WTC11 (cell line): Measurements from ENCODE around the gene TMEM50A. TPM values are rescaled to one million over a fixed set of nuclear protein-coding genes. Genes with fewer than 3 reads are reported as not detected.
"Not testable (repeated sequence)": the region's sequence is repeated elsewhere in the genome, so short reads cannot be mapped to it uniquely, and the experiment has no call there.

ENCODE experiments used
- ATAC-seq: fragments of 200-7000 bp; cut with Tn5 transposase; 2 replicates; pipeline ENCODE4 v1.10.0; 2021; ENCODE audit warnings: mild to moderate bottlenecking, moderate library complexity
- CTCF ChIA-PET: fragments of 300-600 bp; sonication (Branson Sonifier 250); formaldehyde crosslinking; loops from one replicate; lab custom pipeline; 2021; ENCODE audit warnings: antibody characterized with exemption; lab: Charles Lee
- POLR2A ChIA-PET: fragments of 350-600 bp; sonication (Branson Sonifier 250); formaldehyde crosslinking; loops from one replicate; lab custom pipeline; 2021; ENCODE audit warnings: antibody characterized with exemption; lab: Charles Lee
- DNase-seq: peaks from one replicate; pipeline ENCODE4 v3.0.0; 2021; ENCODE audit warnings: low spot score
- H3K27ac Mint-ChIP-seq: 2 replicates; pipeline ENCODE4 v1.8.0; 2021; ENCODE audit warnings: mixed read lengths
- H3K27me3 Mint-ChIP-seq: 2 replicates; pipeline ENCODE4 v1.8.0; 2021; ENCODE audit warnings: low read depth, mild to moderate bottlenecking, moderate library complexity, mixed read lengths
- H3K36me3 Mint-ChIP-seq: 2 replicates; pipeline ENCODE4 v1.8.0; 2021; ENCODE audit warnings: mixed read lengths
- H3K4me1 Mint-ChIP-seq: 2 replicates; pipeline ENCODE4 v1.8.0; 2022; ENCODE audit warnings: mixed read lengths
- H3K4me3 Mint-ChIP-seq: 2 replicates; pipeline ENCODE4 v1.8.0; 2021; ENCODE audit warnings: mild to moderate bottlenecking, moderate library complexity, mixed read lengths
- H3K9me3 Mint-ChIP-seq: 2 replicates; pipeline ENCODE4 v1.8.0; 2021; ENCODE audit warnings: mixed read lengths
- CREB1 ChIP-seq: sonication (generic); formaldehyde crosslinking; IDR thresholded peaks from 2 replicates; pipeline ENCODE4 v1.8.0; 2023; ENCODE audit warnings: mild to moderate bottlenecking, missing genetic modification reagents
- CREM ChIP-seq: sonication (generic); formaldehyde crosslinking; IDR thresholded peaks from 2 replicates; pipeline ENCODE4 v1.8.1; 2022; ENCODE audit warnings: mild to moderate bottlenecking, missing genetic modification reagents, moderate library complexity
- ETV6 ChIP-seq: sonication (generic); formaldehyde crosslinking; IDR thresholded peaks from 2 replicates; pipeline ENCODE4 v1.8.1; 2022; ENCODE audit warnings: mild to moderate bottlenecking, missing genetic modification reagents
- IRF2 ChIP-seq: sonication (generic); formaldehyde crosslinking; IDR thresholded peaks from 2 replicates; pipeline ENCODE4 v1.8.0; 2022; ENCODE audit warnings: low read depth, missing genetic modification reagents, borderline replicate concordance
- NR2C2 ChIP-seq: sonication (generic); formaldehyde crosslinking; IDR thresholded peaks from 2 replicates; pipeline ENCODE4 v1.8.0; 2022; ENCODE audit warnings: mild to moderate bottlenecking, missing genetic modification reagents
- NR3C1 ChIP-seq: sonication (generic); formaldehyde crosslinking; conservative IDR thresholded peaks from 2 replicates; pipeline ENCODE4 v1.8.1; 2023; ENCODE audit warnings: low read depth, mild to moderate bottlenecking, missing genetic modification reagents
- OVOL2 ChIP-seq: fragments of 250-450 bp; sonication (Bioruptor Pico); IDR thresholded peaks from 2 replicates; pipeline ENCODE4 v1.9.0; 2021; ENCODE audit warnings: mild to moderate bottlenecking, borderline replicate concordance
- PRRX2 ChIP-seq: fragments of 250-450 bp; sonication (Bioruptor Pico); IDR thresholded peaks from 2 replicates; pipeline ENCODE4 v1.8.0; 2021; ENCODE audit warnings: mild to moderate bottlenecking
- RELA ChIP-seq: sonication (generic); formaldehyde crosslinking; IDR thresholded peaks from 2 replicates; pipeline ENCODE4 v1.8.1; 2022; ENCODE audit warnings: missing genetic modification reagents, mild to moderate bottlenecking, borderline replicate concordance
- TCF7 ChIP-seq: sonication (generic); formaldehyde crosslinking; IDR thresholded peaks from 2 replicates; pipeline ENCODE4 v1.8.0; 2022; ENCODE audit warnings: mild to moderate bottlenecking, low read depth, missing genetic modification reagents, moderate library complexity
- TEAD4 ChIP-seq: sonication (generic); formaldehyde crosslinking; IDR thresholded peaks from 2 replicates; pipeline ENCODE4 v1.8.0; 2022; ENCODE audit warnings: mild to moderate bottlenecking, missing genetic modification reagents
- ZNF671 ChIP-seq: fragments of 250-450 bp; sonication (Bioruptor Pico); IDR thresholded peaks from 2 replicates; pipeline ENCODE4 v1.8.0; 2021; ENCODE audit warnings: mild to moderate bottlenecking
- total RNA-seq: library from RNA; stranded (reverse); gene quantifications from 3 replicates; pipeline ENCODE4 v1.2.3, GENCODE V29; 2021
- TF ChIP-seq, protein P1 (sequence below): sonication (generic); formaldehyde crosslinking; IDR thresholded peaks from 2 replicates; pipeline ENCODE4 v1.8.0; 2023; ENCODE audit warnings: missing genetic modification reagents
- TF ChIP-seq, protein P2 (sequence below): fragments of 250-450 bp; sonication (Bioruptor Pico); conservative IDR thresholded peaks from 2 replicates; pipeline ENCODE4 v1.9.0; 2021; ENCODE audit warnings: mild to moderate bottlenecking
- TF ChIP-seq, protein P3 (sequence below): sonication (generic); formaldehyde crosslinking; IDR thresholded peaks from 2 replicates; pipeline ENCODE4 v1.8.0; 2023; ENCODE audit warnings: mild to moderate bottlenecking, missing genetic modification reagents
- TF ChIP-seq, protein P4 (sequence below): sonication (generic); formaldehyde crosslinking; IDR thresholded peaks from 2 replicates; pipeline ENCODE4 v1.8.1; 2023; ENCODE audit warnings: mild to moderate bottlenecking, missing genetic modification reagents, borderline replicate concordance
- TF ChIP-seq, protein P5 (sequence below): sonication (generic); formaldehyde crosslinking; IDR thresholded peaks from 2 replicates; pipeline ENCODE4 v1.8.0; 2023; ENCODE audit warnings: missing genetic modification reagents, mild to moderate bottlenecking, borderline replicate concordance
- TF ChIP-seq, protein P6 (sequence below): sonication (generic); formaldehyde crosslinking; IDR thresholded peaks from 2 replicates; pipeline ENCODE4 v1.8.1; 2023; ENCODE audit warnings: mild to moderate bottlenecking, missing genetic modification reagents, moderate library complexity
- TF ChIP-seq, protein P7 (sequence below): sonication (generic); formaldehyde crosslinking; IDR thresholded peaks from 2 replicates; pipeline ENCODE4 v1.8.1; 2022; ENCODE audit warnings: mild to moderate bottlenecking, moderate library complexity, missing genetic modification reagents

The TMEM50A gene
- total RNA-seq, 1 experiment from 2014 or later: 84.0 TPM

DNA sequence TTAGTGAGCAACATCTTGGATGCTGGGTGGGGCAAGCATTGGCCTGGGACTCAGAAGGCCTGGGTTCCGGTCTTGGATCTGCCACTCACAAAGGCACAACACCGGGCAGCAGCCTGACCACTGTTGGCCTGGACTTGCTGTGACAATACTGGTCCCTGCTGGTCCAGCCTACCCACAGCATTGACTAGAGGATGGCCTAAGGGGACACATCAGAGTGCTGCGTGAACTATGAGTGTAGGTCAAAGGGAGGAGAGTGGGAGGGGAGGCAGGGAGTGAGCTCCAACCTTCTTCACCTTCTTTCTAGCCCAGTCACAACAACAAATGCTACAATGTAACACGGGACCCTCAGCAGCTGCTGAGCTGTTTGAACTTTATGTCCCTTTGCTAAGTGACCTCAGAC, 31.1 kb downstream of the TMEM50A start:
- H3K4me3 Mint-ChIP-seq: no peak overlapping the region
- no peaks in the 10 kb centered on the region for H3K36me3 Mint-ChIP-seq
- no peak overlapping the region for H3K27ac Mint-ChIP-seq
- ATAC-seq (no peak), DNase-seq (no peak)
- CTCF ChIA-PET: no interaction called here
- H3K27me3 Mint-ChIP-seq: no peaks in the 10 kb centered on the region
- POLR2A ChIA-PET: interaction anchor here (0.6 kb wide), 3 partner anchors 11 to 973 kb away, joined by 3 read pairs; no protein-coding TSS in a partner anchor
- H3K9me3 Mint-ChIP-seq: no peaks in the 10 kb centered on the region
- H3K4me1 Mint-ChIP-seq: peaks cover 20% of the 10 kb centered on the region
- TF ChIP-seq, protein P1, sequence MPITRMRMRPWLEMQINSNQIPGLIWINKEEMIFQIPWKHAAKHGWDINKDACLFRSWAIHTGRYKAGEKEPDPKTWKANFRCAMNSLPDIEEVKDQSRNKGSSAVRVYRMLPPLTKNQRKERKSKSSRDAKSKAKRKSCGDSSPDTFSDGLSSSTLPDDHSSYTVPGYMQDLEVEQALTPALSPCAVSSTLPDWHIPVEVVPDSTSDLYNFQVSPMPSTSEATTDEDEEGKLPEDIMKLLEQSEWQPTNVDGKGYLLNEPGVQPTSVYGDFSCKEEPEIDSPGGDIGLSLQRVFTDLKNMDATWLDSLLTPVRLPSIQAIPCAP (CRISPR knock-in tag): no peak
- TF ChIP-seq NR2C2 (CRISPR knock-in tag) (no peak), CREB1 (CRISPR knock-in tag) (no peak), ZNF671 (CRISPR knock-in tag) (no peak), ETV6 (CRISPR knock-in tag) (no peak), TEAD4 (no peak), RELA (CRISPR knock-in tag) (no peak), TCF7 (CRISPR knock-in tag) (no peak), NR3C1 (CRISPR knock-in tag) (no peak), PRRX2 (CRISPR knock-in tag) (no peak), OVOL2 (CRISPR knock-in tag) (no peak), IRF2 (CRISPR knock-in tag) (no peak), CREM (CRISPR knock-in tag) (no peak)
- TF ChIP-seq, protein P2, sequence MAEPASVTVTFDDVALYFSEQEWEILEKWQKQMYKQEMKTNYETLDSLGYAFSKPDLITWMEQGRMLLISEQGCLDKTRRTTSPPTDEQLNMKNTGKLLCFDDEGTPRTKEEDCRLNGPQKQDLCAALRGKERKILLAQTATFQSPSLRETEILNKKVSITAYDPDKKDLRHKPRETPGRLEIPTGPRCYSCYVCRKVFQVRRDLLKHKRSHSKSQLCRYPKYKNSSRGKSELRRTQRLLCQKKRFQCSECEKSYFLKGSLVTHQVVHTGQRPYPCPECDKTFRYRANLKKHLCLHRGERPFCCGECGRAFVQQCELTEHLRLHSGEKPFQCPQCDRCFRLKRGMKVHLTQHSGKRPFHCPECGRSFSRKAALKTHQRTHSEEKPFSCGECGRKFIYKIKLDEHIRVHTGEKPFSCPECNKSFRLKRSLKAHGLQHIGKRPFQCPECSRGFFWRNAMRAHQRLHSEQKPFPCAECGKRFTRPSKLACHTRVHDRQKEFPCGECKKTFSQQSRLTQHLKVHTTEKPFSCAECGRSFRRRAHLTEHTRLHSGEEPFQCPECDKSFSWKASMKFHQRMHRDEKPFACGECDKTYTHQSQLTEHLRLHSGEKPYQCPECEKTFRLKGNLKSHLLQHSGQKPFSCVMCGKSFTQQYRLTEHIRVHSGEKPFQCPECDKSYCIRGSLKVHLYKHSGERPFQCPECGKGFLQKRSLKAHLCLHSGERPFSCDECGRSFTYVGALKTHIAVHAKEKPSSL: no peak
- TF ChIP-seq, protein P3, sequence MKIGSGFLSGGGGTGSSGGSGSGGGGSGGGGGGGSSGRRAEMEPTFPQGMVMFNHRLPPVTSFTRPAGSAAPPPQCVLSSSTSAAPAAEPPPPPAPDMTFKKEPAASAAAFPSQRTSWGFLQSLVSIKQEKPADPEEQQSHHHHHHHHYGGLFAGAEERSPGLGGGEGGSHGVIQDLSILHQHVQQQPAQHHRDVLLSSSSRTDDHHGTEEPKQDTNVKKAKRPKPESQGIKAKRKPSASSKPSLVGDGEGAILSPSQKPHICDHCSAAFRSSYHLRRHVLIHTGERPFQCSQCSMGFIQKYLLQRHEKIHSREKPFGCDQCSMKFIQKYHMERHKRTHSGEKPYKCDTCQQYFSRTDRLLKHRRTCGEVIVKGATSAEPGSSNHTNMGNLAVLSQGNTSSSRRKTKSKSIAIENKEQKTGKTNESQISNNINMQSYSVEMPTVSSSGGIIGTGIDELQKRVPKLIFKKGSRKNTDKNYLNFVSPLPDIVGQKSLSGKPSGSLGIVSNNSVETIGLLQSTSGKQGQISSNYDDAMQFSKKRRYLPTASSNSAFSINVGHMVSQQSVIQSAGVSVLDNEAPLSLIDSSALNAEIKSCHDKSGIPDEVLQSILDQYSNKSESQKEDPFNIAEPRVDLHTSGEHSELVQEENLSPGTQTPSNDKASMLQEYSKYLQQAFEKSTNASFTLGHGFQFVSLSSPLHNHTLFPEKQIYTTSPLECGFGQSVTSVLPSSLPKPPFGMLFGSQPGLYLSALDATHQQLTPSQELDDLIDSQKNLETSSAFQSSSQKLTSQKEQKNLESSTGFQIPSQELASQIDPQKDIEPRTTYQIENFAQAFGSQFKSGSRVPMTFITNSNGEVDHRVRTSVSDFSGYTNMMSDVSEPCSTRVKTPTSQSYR (CRISPR knock-in tag): no peak
- TF ChIP-seq, protein P4, sequence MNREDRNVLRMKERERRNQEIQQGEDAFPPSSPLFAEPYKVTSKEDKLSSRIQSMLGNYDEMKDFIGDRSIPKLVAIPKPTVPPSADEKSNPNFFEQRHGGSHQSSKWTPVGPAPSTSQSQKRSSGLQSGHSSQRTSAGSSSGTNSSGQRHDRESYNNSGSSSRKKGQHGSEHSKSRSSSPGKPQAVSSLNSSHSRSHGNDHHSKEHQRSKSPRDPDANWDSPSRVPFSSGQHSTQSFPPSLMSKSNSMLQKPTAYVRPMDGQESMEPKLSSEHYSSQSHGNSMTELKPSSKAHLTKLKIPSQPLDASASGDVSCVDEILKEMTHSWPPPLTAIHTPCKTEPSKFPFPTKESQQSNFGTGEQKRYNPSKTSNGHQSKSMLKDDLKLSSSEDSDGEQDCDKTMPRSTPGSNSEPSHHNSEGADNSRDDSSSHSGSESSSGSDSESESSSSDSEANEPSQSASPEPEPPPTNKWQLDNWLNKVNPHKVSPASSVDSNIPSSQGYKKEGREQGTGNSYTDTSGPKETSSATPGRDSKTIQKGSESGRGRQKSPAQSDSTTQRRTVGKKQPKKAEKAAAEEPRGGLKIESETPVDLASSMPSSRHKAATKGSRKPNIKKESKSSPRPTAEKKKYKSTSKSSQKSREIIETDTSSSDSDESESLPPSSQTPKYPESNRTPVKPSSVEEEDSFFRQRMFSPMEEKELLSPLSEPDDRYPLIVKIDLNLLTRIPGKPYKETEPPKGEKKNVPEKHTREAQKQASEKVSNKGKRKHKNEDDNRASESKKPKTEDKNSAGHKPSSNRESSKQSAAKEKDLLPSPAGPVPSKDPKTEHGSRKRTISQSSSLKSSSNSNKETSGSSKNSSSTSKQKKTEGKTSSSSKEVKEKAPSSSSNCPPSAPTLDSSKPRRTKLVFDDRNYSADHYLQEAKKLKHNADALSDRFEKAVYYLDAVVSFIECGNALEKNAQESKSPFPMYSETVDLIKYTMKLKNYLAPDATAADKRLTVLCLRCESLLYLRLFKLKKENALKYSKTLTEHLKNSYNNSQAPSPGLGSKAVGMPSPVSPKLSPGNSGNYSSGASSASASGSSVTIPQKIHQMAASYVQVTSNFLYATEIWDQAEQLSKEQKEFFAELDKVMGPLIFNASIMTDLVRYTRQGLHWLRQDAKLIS (CRISPR knock-in tag): no peak
- TF ChIP-seq, protein P5, sequence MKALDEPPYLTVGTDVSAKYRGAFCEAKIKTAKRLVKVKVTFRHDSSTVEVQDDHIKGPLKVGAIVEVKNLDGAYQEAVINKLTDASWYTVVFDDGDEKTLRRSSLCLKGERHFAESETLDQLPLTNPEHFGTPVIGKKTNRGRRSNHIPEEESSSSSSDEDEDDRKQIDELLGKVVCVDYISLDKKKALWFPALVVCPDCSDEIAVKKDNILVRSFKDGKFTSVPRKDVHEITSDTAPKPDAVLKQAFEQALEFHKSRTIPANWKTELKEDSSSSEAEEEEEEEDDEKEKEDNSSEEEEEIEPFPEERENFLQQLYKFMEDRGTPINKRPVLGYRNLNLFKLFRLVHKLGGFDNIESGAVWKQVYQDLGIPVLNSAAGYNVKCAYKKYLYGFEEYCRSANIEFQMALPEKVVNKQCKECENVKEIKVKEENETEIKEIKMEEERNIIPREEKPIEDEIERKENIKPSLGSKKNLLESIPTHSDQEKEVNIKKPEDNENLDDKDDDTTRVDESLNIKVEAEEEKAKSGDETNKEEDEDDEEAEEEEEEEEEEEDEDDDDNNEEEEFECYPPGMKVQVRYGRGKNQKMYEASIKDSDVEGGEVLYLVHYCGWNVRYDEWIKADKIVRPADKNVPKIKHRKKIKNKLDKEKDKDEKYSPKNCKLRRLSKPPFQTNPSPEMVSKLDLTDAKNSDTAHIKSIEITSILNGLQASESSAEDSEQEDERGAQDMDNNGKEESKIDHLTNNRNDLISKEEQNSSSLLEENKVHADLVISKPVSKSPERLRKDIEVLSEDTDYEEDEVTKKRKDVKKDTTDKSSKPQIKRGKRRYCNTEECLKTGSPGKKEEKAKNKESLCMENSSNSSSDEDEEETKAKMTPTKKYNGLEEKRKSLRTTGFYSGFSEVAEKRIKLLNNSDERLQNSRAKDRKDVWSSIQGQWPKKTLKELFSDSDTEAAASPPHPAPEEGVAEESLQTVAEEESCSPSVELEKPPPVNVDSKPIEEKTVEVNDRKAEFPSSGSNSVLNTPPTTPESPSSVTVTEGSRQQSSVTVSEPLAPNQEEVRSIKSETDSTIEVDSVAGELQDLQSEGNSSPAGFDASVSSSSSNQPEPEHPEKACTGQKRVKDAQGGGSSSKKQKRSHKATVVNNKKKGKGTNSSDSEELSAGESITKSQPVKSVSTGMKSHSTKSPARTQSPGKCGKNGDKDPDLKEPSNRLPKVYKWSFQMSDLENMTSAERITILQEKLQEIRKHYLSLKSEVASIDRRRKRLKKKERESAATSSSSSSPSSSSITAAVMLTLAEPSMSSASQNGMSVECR (CRISPR knock-in tag): no peak
- TF ChIP-seq, protein P6, sequence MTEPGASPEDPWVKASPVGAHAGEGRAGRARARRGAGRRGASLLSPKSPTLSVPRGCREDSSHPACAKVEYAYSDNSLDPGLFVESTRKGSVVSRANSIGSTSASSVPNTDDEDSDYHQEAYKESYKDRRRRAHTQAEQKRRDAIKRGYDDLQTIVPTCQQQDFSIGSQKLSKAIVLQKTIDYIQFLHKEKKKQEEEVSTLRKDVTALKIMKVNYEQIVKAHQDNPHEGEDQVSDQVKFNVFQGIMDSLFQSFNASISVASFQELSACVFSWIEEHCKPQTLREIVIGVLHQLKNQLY: no peak
- TF ChIP-seq, protein P7, sequence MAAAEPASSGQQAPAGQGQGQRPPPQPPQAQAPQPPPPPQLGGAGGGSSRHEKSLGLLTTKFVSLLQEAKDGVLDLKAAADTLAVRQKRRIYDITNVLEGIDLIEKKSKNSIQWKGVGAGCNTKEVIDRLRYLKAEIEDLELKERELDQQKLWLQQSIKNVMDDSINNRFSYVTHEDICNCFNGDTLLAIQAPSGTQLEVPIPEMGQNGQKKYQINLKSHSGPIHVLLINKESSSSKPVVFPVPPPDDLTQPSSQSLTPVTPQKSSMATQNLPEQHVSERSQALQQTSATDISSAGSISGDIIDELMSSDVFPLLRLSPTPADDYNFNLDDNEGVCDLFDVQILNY (CRISPR knock-in tag): no peak

DNA sequence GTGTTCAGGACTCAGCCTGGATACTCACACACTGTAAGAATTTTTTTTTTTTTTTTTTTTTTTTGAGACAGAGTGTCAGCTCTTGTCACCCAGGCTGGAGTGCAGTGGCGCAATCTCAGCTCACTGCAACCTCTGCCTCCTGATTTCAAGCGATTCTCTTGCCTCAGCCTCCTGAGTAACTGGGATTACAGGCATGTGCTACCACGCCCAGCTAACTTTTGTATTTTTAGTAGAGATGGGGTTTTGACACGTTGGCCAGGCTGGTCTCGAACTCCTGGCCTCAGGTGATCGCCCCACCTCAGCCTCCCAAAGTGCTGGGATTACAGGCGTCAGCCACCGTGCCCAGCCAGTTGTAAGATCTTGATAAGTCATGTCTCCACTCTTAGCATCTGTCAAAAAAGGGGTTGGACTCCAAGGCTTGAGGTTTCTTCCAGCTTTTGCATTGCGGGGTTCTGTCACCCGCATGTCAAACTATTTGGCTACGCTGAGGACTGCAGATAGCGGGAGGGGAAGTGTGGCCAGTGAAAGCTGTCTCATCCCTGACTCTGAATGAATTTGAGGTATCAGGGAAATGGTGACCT, 31.6 kb downstream of the TMEM50A start:
- POLR2A ChIA-PET: interaction anchor here (0.6 kb wide), 4 partner anchors 11 to 972 kb away, joined by 3 to 4 read pairs (median 3); no protein-coding TSS in a partner anchor
- DNase-seq, ATAC-seq, H3K36me3 Mint-ChIP-seq, H3K27ac Mint-ChIP-seq, H3K4me3 Mint-ChIP-seq, CTCF ChIA-PET, H3K9me3 Mint-ChIP-seq, H3K27me3 Mint-ChIP-seq: not testable (repeated sequence)
- H3K4me1 Mint-ChIP-seq: peaks cover 20% of the 10 kb centered on the region
